Adrenal gland (tissue), 5 donors: ENCODE results near the gene LAT.

ENCODE experiments used
- POLR2A ChIP-seq, 2 donors: fragments of 450-650 bp; IDR thresholded peaks; one replicate each; pipeline ENCODE4 v1.6.1; 2017; ENCODE audit warnings: antibody characterized with exemption in 2 of 2, mild to moderate bottlenecking in 2 of 2, moderate library complexity in 1 of 2
- TF ChIP-seq, protein P1 (sequence below), 6 experiments: fragments of 450-650 bp in 4 of 6; fragments of 200-600 bp in 2 of 6; sonication (generic) in 1 of 6; IDR thresholded peaks; 1 replicate in 5 of 6; 2 replicates in 1 of 6; pipeline versions ENCODE4 v1.5.1 to v1.8.0; 2016 to 2021; ENCODE audit warnings: antibody characterized with exemption in 6 of 6, mild to moderate bottlenecking in 2 of 6, moderate library complexity in 1 of 6
- donor health status: DM: no; HTN: no; CAD: no.

DNA sequence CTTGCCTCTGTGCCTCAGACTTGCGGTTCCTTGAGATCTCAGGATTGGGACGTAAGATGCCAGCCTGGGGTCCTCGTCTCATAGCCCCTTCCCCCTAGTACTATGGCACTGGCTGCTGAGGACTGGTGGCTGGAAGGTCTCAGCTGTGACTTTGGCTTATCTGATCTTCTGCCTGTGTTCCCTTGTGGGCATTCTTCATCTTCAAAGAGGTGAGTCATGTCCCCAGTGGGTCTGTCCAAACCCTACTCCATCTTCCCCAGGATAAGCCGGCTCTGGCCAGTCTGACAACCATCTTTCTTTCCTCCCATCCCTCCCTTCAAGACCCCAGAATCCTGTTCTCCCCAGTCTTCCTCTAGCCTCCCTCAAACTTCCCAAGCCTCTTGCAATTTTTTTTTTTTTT, 49.5 kb upstream of the LAT start:
- TF ChIP-seq, protein P1, sequence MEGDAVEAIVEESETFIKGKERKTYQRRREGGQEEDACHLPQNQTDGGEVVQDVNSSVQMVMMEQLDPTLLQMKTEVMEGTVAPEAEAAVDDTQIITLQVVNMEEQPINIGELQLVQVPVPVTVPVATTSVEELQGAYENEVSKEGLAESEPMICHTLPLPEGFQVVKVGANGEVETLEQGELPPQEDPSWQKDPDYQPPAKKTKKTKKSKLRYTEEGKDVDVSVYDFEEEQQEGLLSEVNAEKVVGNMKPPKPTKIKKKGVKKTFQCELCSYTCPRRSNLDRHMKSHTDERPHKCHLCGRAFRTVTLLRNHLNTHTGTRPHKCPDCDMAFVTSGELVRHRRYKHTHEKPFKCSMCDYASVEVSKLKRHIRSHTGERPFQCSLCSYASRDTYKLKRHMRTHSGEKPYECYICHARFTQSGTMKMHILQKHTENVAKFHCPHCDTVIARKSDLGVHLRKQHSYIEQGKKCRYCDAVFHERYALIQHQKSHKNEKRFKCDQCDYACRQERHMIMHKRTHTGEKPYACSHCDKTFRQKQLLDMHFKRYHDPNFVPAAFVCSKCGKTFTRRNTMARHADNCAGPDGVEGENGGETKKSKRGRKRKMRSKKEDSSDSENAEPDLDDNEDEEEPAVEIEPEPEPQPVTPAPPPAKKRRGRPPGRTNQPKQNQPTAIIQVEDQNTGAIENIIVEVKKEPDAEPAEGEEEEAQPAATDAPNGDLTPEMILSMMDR (IDR thresholded peaks at IDR 0.05) = no peak
- no peak for TF ChIP-seq POLR2A (IDR thresholded peaks at IDR 0.05)
